ENCODE data around the gene TKT. TPM values are rescaled to one million over a fixed set of nuclear protein-coding genes. Genes with fewer than 3 reads are reported as not detected.

The TKT gene
- total and polyA plus RNA-seq, 2 of the 13 experiments (the other 11 are each of a cell fraction or from before 2014, with no cell fraction given), result 150 to 238 TPM

- TF ChIP-seq ZUFSP (CRISPR knock-in tag; IDR thresholded peaks at IDR 0.05; ENCODE audit: borderline replicate concordance), result no peak
Observed at GRCh38 chr3:53295410-53295809, 39.6 kb upstream of the TKT start (continued).

GRCh38 chr3:53293867-53294266 is 38.0 kb upstream of the TKT start:
- no peak overlapping the region for H3K9ac ChIP-seq (ENCODE audit: insufficient read depth, low read depth, low read length)
- POLR2A ChIA-PET, result no interaction called here
- WGBS (ENCODE audit: low lambda C conversion rate), result over 99% methylated on average over 8 of the region's 8 CpGs
- no TSS peak for BruUV-seq (replicated peaks)
- no peaks in the 10 kb centered on the region for H3K79me2 ChIP-seq (ENCODE audit: insufficient read depth, low read length)
- CTCF ChIA-PET (ENCODE audit: low intra/inter-chr PET ratio, low total read pairs), result no interaction called here
- FAIRE-seq, result no peak
- no peaks in the 10 kb centered on the region for H3K9me3 ChIP-seq (ENCODE audit: low read length)
- intact Hi-C loops (cut with micrococcal nuclease; ENCODE audit: unreplicated experiment) (no loop called here), in situ Hi-C loops (cut with HindIII; ENCODE audit: extremely low pct_ligation_motif_present, low pct_unique_long_range_greater_than_20kb) (no loop called here)
- H3K4me3 ChIP-seq (replicated peaks in 1 of 3; ENCODE audit: insufficient read depth in 1 of 3, low read depth in 2 of 3, low read length in 3 of 3), result no peak overlapping the region
- peaks cover 17 to 49% of the 10 kb centered on the region in 2 experiments for H3K36me3 ChIP-seq (replicated peaks in 1 of 2; ENCODE audit: control insufficient read depth in 1 of 2, insufficient read depth in 2 of 2, low read length in 2 of 2)
- H2AFZ ChIP-seq (ENCODE audit: low read length), result no peak overlapping the region
- no peak overlapping the region for H3K4me2 ChIP-seq (ENCODE audit: low read depth, low read length)
- H4K20me1 ChIP-seq (ENCODE audit: insufficient read depth, low read length), result no peaks in the 10 kb centered on the region
- no peak overlapping the region for H3K27ac ChIP-seq (ENCODE audit: extremely low read length, insufficient read depth, low read length)
- no peaks in the 10 kb centered on the region for H3K27me3 ChIP-seq (ENCODE audit: control insufficient read depth in 1 of 2, insufficient read depth in 2 of 2, low read length in 2 of 2)
- ATAC-seq, result no peak
- no peak for DNase-seq (ENCODE audit: low spot score)
- peaks cover 19% of the 10 kb centered on the region for H3K4me1 ChIP-seq (ENCODE audit: insufficient read depth, low read length)
- no peak for TF ChIP-seq ZNF841 (CRISPR knock-in tag; IDR thresholded peaks at IDR 0.05; ENCODE audit: borderline replicate concordance)
- TF ChIP-seq MEF2D (CRISPR knock-in tag; IDR thresholded peaks at IDR 0.05), result no peak
- no peak for TF ChIP-seq RNF2 (conservative IDR thresholded peaks at IDR 0.05; ENCODE audit: low read depth)
- no peak for TF ChIP-seq GATAD2A (CRISPR knock-in tag; IDR thresholded peaks at IDR 0.05)
- TF ChIP-seq TAF15 (IDR thresholded peaks at IDR 0.05; ENCODE audit: low read depth, low read length, poor library complexity, severe bottlenecking), result no peak
- no peak for TF ChIP-seq AGO1 (IDR thresholded peaks at IDR 0.05; ENCODE audit: low read depth, low read length, poor library complexity, severe bottlenecking)
- no peak for TF ChIP-seq NCOA1 (CRISPR knock-in tag; IDR thresholded peaks at IDR 0.05)
- no peak for TF ChIP-seq BRCA1 (CRISPR knock-in tag; IDR thresholded peaks at IDR 0.05)
- TF ChIP-seq ZNF550 (CRISPR knock-in tag; IDR thresholded peaks at IDR 0.05; ENCODE audit: borderline replicate concordance), result no peak
- TF ChIP-seq ZNF232 (CRISPR knock-in tag; IDR thresholded peaks at IDR 0.05; ENCODE audit: borderline replicate concordance), result no peak
- TF ChIP-seq SALL2 (CRISPR knock-in tag; IDR thresholded peaks at IDR 0.05), result no peak
- no peak for TF ChIP-seq MAZ (IDR thresholded peaks at IDR 0.05; ENCODE audit: borderline replicate concordance, low read depth, low read length)
- no peak for TF ChIP-seq MAZ (CRISPR knock-in tag; IDR thresholded peaks at IDR 0.05; ENCODE audit: low read depth)
- TF ChIP-seq POLR2AphosphoS5 (IDR thresholded peaks at IDR 0.05; ENCODE audit: low read depth, low read length), result no peak
- no peak for TF ChIP-seq AHDC1 (CRISPR knock-in tag; IDR thresholded peaks at IDR 0.05; ENCODE audit: borderline replicate concordance)
- TF ChIP-seq RBM39 (IDR thresholded peaks at IDR 0.05; ENCODE audit: low read depth, low read length, poor library complexity, severe bottlenecking), result no peak
- no peak for TF ChIP-seq CREM (IDR thresholded peaks at IDR 0.05)
- no peak for TF ChIP-seq CREM (CRISPR knock-in tag; IDR thresholded peaks at IDR 0.05)
